IPS DF 4.7 (cell line): Measurements from ENCODE around the gene OR14K1.
"Not testable (repeated sequence)": the region's sequence is repeated elsewhere in the genome, so short reads cannot be mapped to it uniquely, and the experiment has no call there.

ENCODE experiments used
- DNase-seq: peaks from one replicate; pipeline ENCODE4 v3.0.0-alpha.2; 2013; ENCODE audit warnings: low spot score; ENCODE audit errors: extremely low read depth

OR14K1 gene

GRCh38 chr1:247738315-247738714 lies at the start of gene OR14K1:
Gene OR14K1 (plus strand): TSS chr1:247738615. CDS start chr1:247738615, 0 bp downstream.
- DNase-seq, result no peak

- no peak for DNase-seq
These were observed 37.1 kb upstream of the OR14K1 start for GRCh38 chr1:247701338-247701737.

GRCh38 chr1:247710681-247711080 lies 27.7 kb upstream of the OR14K1 start:
- DNase-seq, result not testable (repeated sequence)

GRCh38 chr1:247713753-247714152 lies 24.7 kb upstream of the OR14K1 start:
- DNase-seq, result no peak

- no peak for DNase-seq
These were observed 21.9 kb upstream of the OR14K1 start, which contains the start of gene OR6F1 for GRCh38 chr1:247716546-247716945. Gene OR6F1 (minus strand): TSS chr1:247716646. CDS start chr1:247712755, 3,891 bp downstream.

GRCh38 chr1:247721222-247721621 lies 17.2 kb upstream of the OR14K1 start:
- no peak for DNase-seq

GRCh38 chr1:247740721-247741120 lies 2.3 kb downstream of the OR14K1 start:
- DNase-seq, result no peak

GRCh38 chr1:247741756-247742155 lies 3.3 kb downstream of the OR14K1 start:
- DNase-seq, result no peak

GRCh38 chr1:247742215-247742760 lies 3.9 kb downstream of the OR14K1 start:
- not testable (repeated sequence) for DNase-seq

GRCh38 chr1:247746391-247746935 lies 8.0 kb downstream of the OR14K1 start:
- no peak for DNase-seq

GRCh38 chr1:247747616-247748015 lies 9.2 kb downstream of the OR14K1 start:
- DNase-seq, result no peak

GRCh38 chr1:247748041-247748440 lies 9.6 kb downstream of the OR14K1 start, which contains the start of gene OR14A2:
Gene OR14A2 (minus strand): TSS chr1:247748141.
- no peak for DNase-seq

GRCh38 chr1:247749870-247750269 lies 11.5 kb downstream of the OR14K1 start:
- no peak for DNase-seq

GRCh38 chr1:247754311-247754710 lies 15.9 kb downstream of the OR14K1 start:
- DNase-seq, result not testable (repeated sequence)

- no peak for DNase-seq
These were observed 22.0 kb downstream of the OR14K1 start, which contains the start of gene OR1C1 for GRCh38 chr1:247760456-247760855. Gene OR1C1 (minus strand): TSS chr1:247760556. CDS start chr1:247758406, 2,150 bp downstream.

GRCh38 chr1:247769603-247770002 lies 31.2 kb downstream of the OR14K1 start:
- no peak for DNase-seq
